ENCODE measurements around the gene CPEB4. TPM values are rescaled to one million over a fixed set of nuclear protein-coding genes. Genes with fewer than 3 reads are reported as not detected.

The CPEB4 gene
- total RNA-seq, 1 experiment from 2014 or later = 11.1 TPM

GRCh38 chr5:173941758-173942401 lies 53.7 kb downstream of the CPEB4 start (continued):
- no peak for TF ChIP-seq REST (IDR thresholded peaks at IDR 0.05; ENCODE audit: low read depth)
- no peak for TF ChIP-seq CBX3 (IDR thresholded peaks at IDR 0.05; ENCODE audit: low read depth)
- TF ChIP-seq RAD21 (IDR thresholded peaks at IDR 0.05; ENCODE audit: low read depth) = no peak
- no peak for TF ChIP-seq EZH2phosphoT487 (IDR thresholded peaks at IDR 0.05; ENCODE audit: borderline replicate concordance)
- no peak for TF ChIP-seq MAX (IDR thresholded peaks at IDR 0.05)
- TF ChIP-seq ELF1 (IDR thresholded peaks at IDR 0.05; ENCODE audit: borderline replicate concordance, low read depth) = no peak

GRCh38 chr5:173944511-173944910 lies 56.4 kb downstream of the CPEB4 start:
- H3K9ac ChIP-seq (ENCODE audit: low read length) = no peak overlapping the region
- H2AFZ ChIP-seq (ENCODE audit: low read depth, low read length, poor library complexity, severe bottlenecking) = no peak overlapping the region
- intact Hi-C loops (cut with micrococcal nuclease) = no loop called here
- POLR2A ChIA-PET = no interaction called here
- no peaks in the 10 kb centered on the region for H3K9me3 ChIP-seq (ENCODE audit: control insufficient read depth in 1 of 2, insufficient read depth in 1 of 2, low read depth in 1 of 2, low read length in 2 of 2)
- no peak overlapping the region for H3K4me2 ChIP-seq (ENCODE audit: low read length)
- H3K9me2 ChIP-seq (ENCODE audit: insufficient read depth) = no peaks in the 10 kb centered on the region
- H3K27ac ChIP-seq (ENCODE audit: low read depth, low read length) = no peak overlapping the region
- CTCF ChIA-PET = no interaction called here
- TF ChIP-seq EZH2phosphoT487 (IDR thresholded peaks at IDR 0.05; ENCODE audit: borderline replicate concordance) (no peak), POLR2A (IDR thresholded peaks at IDR 0.05; ENCODE audit: borderline replicate concordance, extremely low read depth, insufficient read depth, insufficient read length) (no peak), ZBTB33 (IDR thresholded peaks at IDR 0.05; ENCODE audit: extremely low read depth, insufficient replicate concordance, low read length) (no peak), RAD21 (IDR thresholded peaks at IDR 0.05; ENCODE audit: low read depth) (no peak), YY1 (IDR thresholded peaks at IDR 0.05; ENCODE audit: extremely low read depth, insufficient replicate concordance, low read depth, low read length) (no peak), CBX3 (IDR thresholded peaks at IDR 0.05; ENCODE audit: low read depth) (no peak), ELF1 (IDR thresholded peaks at IDR 0.05; ENCODE audit: borderline replicate concordance, low read depth) (no peak), EGR1 (IDR thresholded peaks at IDR 0.05; ENCODE audit: low read depth) (no peak), SRF (IDR thresholded peaks at IDR 0.05; ENCODE audit: low read depth) (no peak), FOSL1 (IDR thresholded peaks at IDR 0.05; ENCODE audit: low read depth) (no peak), SP1 (IDR thresholded peaks at IDR 0.05; ENCODE audit: low read depth) (no peak)
- RAD21 ChIA-PET (ENCODE audit: low non-redundant PET in 1 of 2, low total read pairs in 2 of 2, uncharacterized antibody in 2 of 2, unreplicated experiment in 2 of 2) = no interaction called here
- no peak overlapping the region for H3K4me3 ChIP-seq (replicated peaks in 1 of 2; ENCODE audit: low read depth in 1 of 2, low read length in 2 of 2)
- no TSS peak for BruUV-seq (replicated peaks)
- H3K36me3 ChIP-seq (ENCODE audit: control insufficient read depth in 1 of 2, insufficient read depth in 2 of 2, low read length in 2 of 2) = no peaks in the 10 kb centered on the region
- ATAC-seq (no peak), DNase-seq (ENCODE audit: low read depth, low spot score) (no peak)
- H4K20me1 ChIP-seq (ENCODE audit: insufficient read depth) = no peaks in the 10 kb centered on the region
- no peaks in the 10 kb centered on the region for H3K79me2 ChIP-seq (ENCODE audit: insufficient read depth, low read length)
- H3K4me1 ChIP-seq (ENCODE audit: control insufficient read depth in 1 of 2, insufficient read depth in 2 of 2, low read length in 2 of 2) = no peaks in the 10 kb centered on the region
- no peaks in the 10 kb centered on the region for H3K27me3 ChIP-seq (ENCODE audit: insufficient read depth, low read length)
